ENCODE data around the gene ARHGAP8.

Gene ARHGAP8

GRCh38 chr22:44870021-44870420 is 117.6 kb downstream of the ARHGAP8 start:
- Histone ChIP-seq H3K4me3 (ENCODE audit: low read length) (no peak overlapping the region), H3K27me3 (ENCODE audit: control insufficient read depth, insufficient read depth, low read length) (no peaks in the 10 kb centered on the region), H3K9ac (ENCODE audit: low read length) (no peak overlapping the region), H3K36me3 (ENCODE audit: control insufficient read depth, insufficient read depth, low read length) (no peaks in the 10 kb centered on the region), H3K9me3 (ENCODE audit: control insufficient read depth, low read length) (no peaks in the 10 kb centered on the region), H3K4me1 (ENCODE audit: control insufficient read depth, insufficient read depth, low read length) (peaks cover 8% of the 10 kb centered on the region)

- Histone ChIP-seq H3K4me1 (ENCODE audit: control insufficient read depth, insufficient read depth, low read length) (peaks cover 8% of the 10 kb centered on the region), H3K9ac (ENCODE audit: low read length) (no peak overlapping the region), H3K27me3 (ENCODE audit: control insufficient read depth, insufficient read depth, low read length) (no peaks in the 10 kb centered on the region), H3K36me3 (ENCODE audit: control insufficient read depth, insufficient read depth, low read length) (no peaks in the 10 kb centered on the region), H3K9me3 (ENCODE audit: control insufficient read depth, low read length) (no peaks in the 10 kb centered on the region), H3K4me3 (ENCODE audit: low read length) (no peak overlapping the region)
Measured at GRCh38 chr22:44871782-44872181, 119.4 kb downstream of the ARHGAP8 start.

- Histone ChIP-seq H3K9ac (ENCODE audit: low read length) (no peak overlapping the region), H3K27me3 (ENCODE audit: control insufficient read depth, insufficient read depth, low read length) (no peaks in the 10 kb centered on the region), H3K4me1 (ENCODE audit: control insufficient read depth, insufficient read depth, low read length) (no peaks in the 10 kb centered on the region), H3K36me3 (ENCODE audit: control insufficient read depth, insufficient read depth, low read length) (no peaks in the 10 kb centered on the region), H3K4me3 (ENCODE audit: low read length) (no peak overlapping the region), H3K9me3 (ENCODE audit: control insufficient read depth, low read length) (no peaks in the 10 kb centered on the region)
Measured at GRCh38 chr22:44876921-44877320, 124.5 kb downstream of the ARHGAP8 start.

- Histone ChIP-seq H3K27me3 (ENCODE audit: control insufficient read depth, insufficient read depth, low read length) (no peaks in the 10 kb centered on the region), H3K4me3 (ENCODE audit: low read length) (no peak overlapping the region), H3K9ac (ENCODE audit: low read length) (no peak overlapping the region), H3K9me3 (ENCODE audit: control insufficient read depth, low read length) (no peaks in the 10 kb centered on the region), H3K36me3 (ENCODE audit: control insufficient read depth, insufficient read depth, low read length) (no peaks in the 10 kb centered on the region), H3K4me1 (ENCODE audit: control insufficient read depth, insufficient read depth, low read length) (no peaks in the 10 kb centered on the region)
Measured at GRCh38 chr22:44878483-44879300, 126.3 kb downstream of the ARHGAP8 start.

- Histone ChIP-seq H3K9me3 (ENCODE audit: control insufficient read depth, low read length) (no peaks in the 10 kb centered on the region), H3K36me3 (ENCODE audit: control insufficient read depth, insufficient read depth, low read length) (no peaks in the 10 kb centered on the region), H3K4me3 (ENCODE audit: low read length) (no peak overlapping the region), H3K4me1 (ENCODE audit: control insufficient read depth, insufficient read depth, low read length) (no peaks in the 10 kb centered on the region), H3K9ac (ENCODE audit: low read length) (no peak overlapping the region), H3K27me3 (ENCODE audit: control insufficient read depth, insufficient read depth, low read length) (no peaks in the 10 kb centered on the region)
Measured at GRCh38 chr22:44879301-44879680, 126.9 kb downstream of the ARHGAP8 start.

GRCh38 chr22:44880610-44881290 is 128.4 kb downstream of the ARHGAP8 start:
- H3K4me3 ChIP-seq (ENCODE audit: low read length): no peak overlapping the region

GRCh38 chr22:44881624-44882023 is 129.2 kb downstream of the ARHGAP8 start:
- H3K36me3 ChIP-seq (ENCODE audit: control insufficient read depth, insufficient read depth, low read length): no peaks in the 10 kb centered on the region
- H3K27me3 ChIP-seq (ENCODE audit: control insufficient read depth, insufficient read depth, low read length): no peaks in the 10 kb centered on the region
- no peaks in the 10 kb centered on the region for H3K9me3 ChIP-seq (ENCODE audit: control insufficient read depth, low read length)
- H3K4me1 ChIP-seq (ENCODE audit: control insufficient read depth, insufficient read depth, low read length): no peaks in the 10 kb centered on the region
- H3K9ac ChIP-seq (ENCODE audit: low read length): no peak overlapping the region
- H3K4me3 ChIP-seq (ENCODE audit: low read length): no peak overlapping the region

More at GRCh38 chr22:44880610-44881290, 128.4 kb downstream of the ARHGAP8 start:
- no peaks in the 10 kb centered on the region for H3K27me3 ChIP-seq (ENCODE audit: control insufficient read depth, insufficient read depth, low read length)
- H3K9ac ChIP-seq (ENCODE audit: low read length): no peak overlapping the region
- H3K36me3 ChIP-seq (ENCODE audit: control insufficient read depth, insufficient read depth, low read length): no peaks in the 10 kb centered on the region
- no peaks in the 10 kb centered on the region for H3K4me1 ChIP-seq (ENCODE audit: control insufficient read depth, insufficient read depth, low read length)
- no peaks in the 10 kb centered on the region for H3K9me3 ChIP-seq (ENCODE audit: control insufficient read depth, low read length)

- H3K36me3 ChIP-seq (ENCODE audit: control insufficient read depth, insufficient read depth, low read length): no peaks in the 10 kb centered on the region
- H3K27me3 ChIP-seq (ENCODE audit: control insufficient read depth, insufficient read depth, low read length): no peaks in the 10 kb centered on the region
- H3K4me1 ChIP-seq (ENCODE audit: control insufficient read depth, insufficient read depth, low read length): no peaks in the 10 kb centered on the region
- H3K9ac ChIP-seq (ENCODE audit: low read length): no peak overlapping the region
- H3K9me3 ChIP-seq (ENCODE audit: control insufficient read depth, low read length): no peaks in the 10 kb centered on the region
- H3K4me3 ChIP-seq (ENCODE audit: low read length): no peak overlapping the region
Measured at GRCh38 chr22:44882226-44882905, 130.0 kb downstream of the ARHGAP8 start.

GRCh38 chr22:44883011-44883421 is 130.6 kb downstream of the ARHGAP8 start:
- no peaks in the 10 kb centered on the region for H3K36me3 ChIP-seq (ENCODE audit: control insufficient read depth, insufficient read depth, low read length)
- H3K4me3 ChIP-seq (ENCODE audit: low read length): no peak overlapping the region
- no peak overlapping the region for H3K9ac ChIP-seq (ENCODE audit: low read length)
- H3K27me3 ChIP-seq (ENCODE audit: control insufficient read depth, insufficient read depth, low read length): no peaks in the 10 kb centered on the region
- no peaks in the 10 kb centered on the region for H3K4me1 ChIP-seq (ENCODE audit: control insufficient read depth, insufficient read depth, low read length)
- H3K9me3 ChIP-seq (ENCODE audit: control insufficient read depth, low read length): no peaks in the 10 kb centered on the region

GRCh38 chr22:44884562-44884961 is 132.2 kb downstream of the ARHGAP8 start:
- Histone ChIP-seq H3K9ac (ENCODE audit: low read length) (no peak overlapping the region), H3K4me1 (ENCODE audit: control insufficient read depth, insufficient read depth, low read length) (no peaks in the 10 kb centered on the region), H3K36me3 (ENCODE audit: control insufficient read depth, insufficient read depth, low read length) (no peaks in the 10 kb centered on the region), H3K4me3 (ENCODE audit: low read length) (no peak overlapping the region), H3K27me3 (ENCODE audit: control insufficient read depth, insufficient read depth, low read length) (no peaks in the 10 kb centered on the region), H3K9me3 (ENCODE audit: control insufficient read depth, low read length) (no peaks in the 10 kb centered on the region)

- Histone ChIP-seq H3K4me3 (ENCODE audit: low read length) (no peak overlapping the region), H3K36me3 (ENCODE audit: control insufficient read depth, insufficient read depth, low read length) (no peaks in the 10 kb centered on the region), H3K9me3 (ENCODE audit: control insufficient read depth, low read length) (no peaks in the 10 kb centered on the region), H3K27me3 (ENCODE audit: control insufficient read depth, insufficient read depth, low read length) (no peaks in the 10 kb centered on the region), H3K4me1 (ENCODE audit: control insufficient read depth, insufficient read depth, low read length) (no peaks in the 10 kb centered on the region), H3K9ac (ENCODE audit: low read length) (no peak overlapping the region)
Measured at GRCh38 chr22:44884968-44885805, 132.8 kb downstream of the ARHGAP8 start.
